HepG2 (cell line): Measurements from ENCODE around the gene PPP1R14D. TPM values are rescaled to one million over a fixed set of nuclear protein-coding genes. Genes with fewer than 3 reads are reported as not detected.

ENCODE experiments used
- ATAD3A ChIP-seq: sonication (generic); formaldehyde crosslinking; IDR thresholded peaks from 2 replicates; pipeline ENCODE4 v1.4.0; 2020; ENCODE audit warnings: missing genetic modification reagents
- HNF4G ChIP-seq, 2 experiments: sonication (generic) in 1 of 2; formaldehyde crosslinking in 1 of 2; IDR thresholded peaks; 2 replicates each; pipeline versions ENCODE4 v1.4.0 to v1.6.1; 2011 to 2020; ENCODE audit warnings: borderline replicate concordance in 2 of 2, low read depth in 2 of 2, mild to moderate bottlenecking in 2 of 2, low read length in 1 of 2, missing genetic modification reagents in 1 of 2, moderate library complexity in 1 of 2
- SALL1 ChIP-seq: sonication (generic); formaldehyde crosslinking; IDR thresholded peaks from 2 replicates; pipeline ENCODE4 v1.8.0; 2022; ENCODE audit warnings: mild to moderate bottlenecking, missing genetic modification reagents
- ZNF34 ChIP-seq: sonication (generic); formaldehyde crosslinking; IDR thresholded peaks from 2 replicates; pipeline ENCODE4 v1.4.0; 2020; ENCODE audit warnings: mild to moderate bottlenecking, missing genetic modification reagents, borderline replicate concordance
- ZNF510 ChIP-seq: sonication (generic); formaldehyde crosslinking; IDR thresholded peaks from 2 replicates; pipeline ENCODE4 v1.4.0; 2020; ENCODE audit warnings: low read depth, mild to moderate bottlenecking, missing genetic modification reagents
- polyA plus RNA-seq, 8 experiments: library from polyadenylated mRNA; depleted of rRNA in 3 of 8; stranded (reverse) in 7 of 8; unstranded in 1 of 8; fragments of >200 nt; fragmentation: Illumina TruSeq in 4 of 8; extraction: Trizol in 4 of 8; gene quantifications; 2 replicates each; pipeline versions ENCODE4 v1.2.1 to v1.2.3, GENCODE V29; 2011 to 2016; ENCODE audit warnings: low read depth in 4 of 8, missing spikeins in 1 of 8, mixed read lengths in 1 of 8; ENCODE audit not compliant: insufficient read depth in 1 of 8
- total RNA-seq, 5 experiments: library from RNA; depleted of rRNA; stranded (reverse); fragments of >200 nt; fragmentation: Illumina TruSeq; extraction: Trizol; gene quantifications; 2 replicates each; pipeline ENCODE4 v1.2.3, GENCODE V29; 2016; ENCODE audit warnings: low read depth in 1 of 5
- TF ChIP-seq, protein P1 (sequence below): sonication (generic); formaldehyde crosslinking; IDR thresholded peaks from 2 replicates; pipeline ENCODE4 v1.4.0; 2020; ENCODE audit warnings: mild to moderate bottlenecking, missing genetic modification reagents, borderline replicate concordance
- TF ChIP-seq, protein P2 (sequence below): sonication (generic); formaldehyde crosslinking; IDR thresholded peaks from 2 replicates; pipeline ENCODE4 v1.5.0; 2020; ENCODE audit warnings: mild to moderate bottlenecking, missing genetic modification reagents, moderate library complexity
- TF ChIP-seq, protein P3 (sequence below): sonication (generic); formaldehyde crosslinking; IDR thresholded peaks from 2 replicates; pipeline ENCODE4 v1.4.0; 2020; ENCODE audit warnings: missing genetic modification reagents
- TF ChIP-seq, protein P4 (sequence below): sonication (generic); formaldehyde crosslinking; IDR thresholded peaks from 2 replicates; pipeline ENCODE4 v1.9.0; 2021; ENCODE audit warnings: missing genetic modification reagents, borderline replicate concordance
- TF ChIP-seq, protein P5 (sequence below): sonication (generic); formaldehyde crosslinking; IDR thresholded peaks from 2 replicates; pipeline ENCODE4 v1.4.0; 2020; ENCODE audit warnings: missing genetic modification reagents
- TF ChIP-seq, protein P6 (sequence below): sonication (generic); formaldehyde crosslinking; IDR thresholded peaks from 2 replicates; pipeline ENCODE4 v1.4.0; 2020; ENCODE audit warnings: mild to moderate bottlenecking, missing genetic modification reagents

PPP1R14D gene
- total and polyA plus RNA-seq, 2 of the 13 experiments (the other 11 are each of a cell fraction or from before 2014, with no cell fraction given): 0.53 to 0.55 TPM

DNA sequence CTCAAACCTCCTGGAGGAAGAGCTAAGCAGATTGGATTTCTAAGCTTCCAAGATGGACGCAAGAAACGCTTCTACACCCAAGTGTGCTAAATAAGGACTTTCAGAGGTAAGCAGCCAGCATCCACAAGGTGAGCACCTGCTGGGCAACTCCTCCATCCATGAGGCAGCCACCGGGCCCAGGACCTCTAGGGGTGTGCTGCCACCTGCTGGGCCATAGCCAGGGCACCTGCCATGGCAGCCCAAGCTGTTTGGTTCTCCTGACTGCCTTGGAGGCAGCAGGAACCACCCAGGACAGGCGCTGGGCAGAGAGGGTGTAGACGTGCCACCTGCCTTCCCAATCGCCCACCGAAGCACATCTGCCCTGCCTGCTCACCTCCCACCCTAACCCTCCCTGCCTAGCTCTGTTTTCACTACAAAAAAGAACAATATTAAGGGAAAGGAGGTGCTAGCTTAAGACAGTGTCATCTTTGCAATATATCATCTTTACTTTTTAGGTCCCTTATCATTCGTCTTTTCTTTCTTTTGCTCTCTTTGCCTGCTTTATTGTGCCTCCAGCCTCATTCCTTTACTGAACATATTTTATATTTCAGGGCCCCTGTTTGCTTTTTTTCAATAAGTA lies 45.8 kb downstream of the PPP1R14D start (continued):
- TF ChIP-seq, protein P1, sequence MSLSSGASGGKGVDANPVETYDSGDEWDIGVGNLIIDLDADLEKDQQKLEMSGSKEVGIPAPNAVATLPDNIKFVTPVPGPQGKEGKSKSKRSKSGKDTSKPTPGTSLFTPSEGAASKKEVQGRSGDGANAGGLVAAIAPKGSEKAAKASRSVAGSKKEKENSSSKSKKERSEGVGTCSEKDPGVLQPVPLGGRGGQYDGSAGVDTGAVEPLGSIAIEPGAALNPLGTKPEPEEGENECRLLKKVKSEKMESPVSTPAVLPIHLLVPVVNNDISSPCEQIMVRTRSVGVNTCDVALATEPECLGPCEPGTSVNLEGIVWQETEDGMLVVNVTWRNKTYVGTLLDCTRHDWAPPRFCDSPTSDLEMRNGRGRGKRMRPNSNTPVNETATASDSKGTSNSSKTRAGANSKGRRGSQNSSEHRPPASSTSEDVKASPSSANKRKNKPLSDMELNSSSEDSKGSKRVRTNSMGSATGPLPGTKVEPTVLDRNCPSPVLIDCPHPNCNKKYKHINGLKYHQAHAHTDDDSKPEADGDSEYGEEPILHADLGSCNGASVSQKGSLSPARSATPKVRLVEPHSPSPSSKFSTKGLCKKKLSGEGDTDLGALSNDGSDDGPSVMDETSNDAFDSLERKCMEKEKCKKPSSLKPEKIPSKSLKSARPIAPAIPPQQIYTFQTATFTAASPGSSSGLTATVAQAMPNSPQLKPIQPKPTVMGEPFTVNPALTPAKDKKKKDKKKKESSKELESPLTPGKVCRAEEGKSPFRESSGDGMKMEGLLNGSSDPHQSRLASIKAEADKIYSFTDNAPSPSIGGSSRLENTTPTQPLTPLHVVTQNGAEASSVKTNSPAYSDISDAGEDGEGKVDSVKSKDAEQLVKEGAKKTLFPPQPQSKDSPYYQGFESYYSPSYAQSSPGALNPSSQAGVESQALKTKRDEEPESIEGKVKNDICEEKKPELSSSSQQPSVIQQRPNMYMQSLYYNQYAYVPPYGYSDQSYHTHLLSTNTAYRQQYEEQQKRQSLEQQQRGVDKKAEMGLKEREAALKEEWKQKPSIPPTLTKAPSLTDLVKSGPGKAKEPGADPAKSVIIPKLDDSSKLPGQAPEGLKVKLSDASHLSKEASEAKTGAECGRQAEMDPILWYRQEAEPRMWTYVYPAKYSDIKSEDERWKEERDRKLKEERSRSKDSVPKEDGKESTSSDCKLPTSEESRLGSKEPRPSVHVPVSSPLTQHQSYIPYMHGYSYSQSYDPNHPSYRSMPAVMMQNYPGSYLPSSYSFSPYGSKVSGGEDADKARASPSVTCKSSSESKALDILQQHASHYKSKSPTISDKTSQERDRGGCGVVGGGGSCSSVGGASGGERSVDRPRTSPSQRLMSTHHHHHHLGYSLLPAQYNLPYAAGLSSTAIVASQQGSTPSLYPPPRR (CRISPR knock-in tag): 0 out of 2 replicates have a peak, but pooled peaks have one; percentile 13
- TF ChIP-seq, protein P2, sequence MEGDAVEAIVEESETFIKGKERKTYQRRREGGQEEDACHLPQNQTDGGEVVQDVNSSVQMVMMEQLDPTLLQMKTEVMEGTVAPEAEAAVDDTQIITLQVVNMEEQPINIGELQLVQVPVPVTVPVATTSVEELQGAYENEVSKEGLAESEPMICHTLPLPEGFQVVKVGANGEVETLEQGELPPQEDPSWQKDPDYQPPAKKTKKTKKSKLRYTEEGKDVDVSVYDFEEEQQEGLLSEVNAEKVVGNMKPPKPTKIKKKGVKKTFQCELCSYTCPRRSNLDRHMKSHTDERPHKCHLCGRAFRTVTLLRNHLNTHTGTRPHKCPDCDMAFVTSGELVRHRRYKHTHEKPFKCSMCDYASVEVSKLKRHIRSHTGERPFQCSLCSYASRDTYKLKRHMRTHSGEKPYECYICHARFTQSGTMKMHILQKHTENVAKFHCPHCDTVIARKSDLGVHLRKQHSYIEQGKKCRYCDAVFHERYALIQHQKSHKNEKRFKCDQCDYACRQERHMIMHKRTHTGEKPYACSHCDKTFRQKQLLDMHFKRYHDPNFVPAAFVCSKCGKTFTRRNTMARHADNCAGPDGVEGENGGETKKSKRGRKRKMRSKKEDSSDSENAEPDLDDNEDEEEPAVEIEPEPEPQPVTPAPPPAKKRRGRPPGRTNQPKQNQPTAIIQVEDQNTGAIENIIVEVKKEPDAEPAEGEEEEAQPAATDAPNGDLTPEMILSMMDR: peak; percentile 98
- TF ChIP-seq, protein P3, sequence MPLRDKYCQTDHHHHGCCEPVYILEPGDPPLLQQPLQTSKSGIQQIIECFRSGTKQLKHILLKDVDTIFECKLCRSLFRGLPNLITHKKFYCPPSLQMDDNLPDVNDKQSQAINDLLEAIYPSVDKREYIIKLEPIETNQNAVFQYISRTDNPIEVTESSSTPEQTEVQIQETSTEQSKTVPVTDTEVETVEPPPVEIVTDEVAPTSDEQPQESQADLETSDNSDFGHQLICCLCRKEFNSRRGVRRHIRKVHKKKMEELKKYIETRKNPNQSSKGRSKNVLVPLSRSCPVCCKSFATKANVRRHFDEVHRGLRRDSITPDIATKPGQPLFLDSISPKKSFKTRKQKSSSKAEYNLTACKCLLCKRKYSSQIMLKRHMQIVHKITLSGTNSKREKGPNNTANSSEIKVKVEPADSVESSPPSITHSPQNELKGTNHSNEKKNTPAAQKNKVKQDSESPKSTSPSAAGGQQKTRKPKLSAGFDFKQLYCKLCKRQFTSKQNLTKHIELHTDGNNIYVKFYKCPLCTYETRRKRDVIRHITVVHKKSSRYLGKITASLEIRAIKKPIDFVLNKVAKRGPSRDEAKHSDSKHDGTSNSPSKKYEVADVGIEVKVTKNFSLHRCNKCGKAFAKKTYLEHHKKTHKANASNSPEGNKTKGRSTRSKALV: no peak
- TF ChIP-seq, protein P4, sequence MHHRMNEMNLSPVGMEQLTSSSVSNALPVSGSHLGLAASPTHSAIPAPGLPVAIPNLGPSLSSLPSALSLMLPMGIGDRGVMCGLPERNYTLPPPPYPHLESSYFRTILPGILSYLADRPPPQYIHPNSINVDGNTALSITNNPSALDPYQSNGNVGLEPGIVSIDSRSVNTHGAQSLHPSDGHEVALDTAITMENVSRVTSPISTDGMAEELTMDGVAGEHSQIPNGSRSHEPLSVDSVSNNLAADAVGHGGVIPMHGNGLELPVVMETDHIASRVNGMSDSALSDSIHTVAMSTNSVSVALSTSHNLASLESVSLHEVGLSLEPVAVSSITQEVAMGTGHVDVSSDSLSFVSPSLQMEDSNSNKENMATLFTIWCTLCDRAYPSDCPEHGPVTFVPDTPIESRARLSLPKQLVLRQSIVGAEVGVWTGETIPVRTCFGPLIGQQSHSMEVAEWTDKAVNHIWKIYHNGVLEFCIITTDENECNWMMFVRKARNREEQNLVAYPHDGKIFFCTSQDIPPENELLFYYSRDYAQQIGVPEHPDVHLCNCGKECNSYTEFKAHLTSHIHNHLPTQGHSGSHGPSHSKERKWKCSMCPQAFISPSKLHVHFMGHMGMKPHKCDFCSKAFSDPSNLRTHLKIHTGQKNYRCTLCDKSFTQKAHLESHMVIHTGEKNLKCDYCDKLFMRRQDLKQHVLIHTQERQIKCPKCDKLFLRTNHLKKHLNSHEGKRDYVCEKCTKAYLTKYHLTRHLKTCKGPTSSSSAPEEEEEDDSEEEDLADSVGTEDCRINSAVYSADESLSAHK (CRISPR knock-in tag): no peak
- TF ChIP-seq HNF4G (IDR thresholded peaks at IDR 0.05; ENCODE audit: borderline replicate concordance, low read depth, low read length): no peak
- no peak for TF ChIP-seq HNF4G (CRISPR knock-in tag; IDR thresholded peaks at IDR 0.05; ENCODE audit: borderline replicate concordance, low read depth)
- no peak for TF ChIP-seq ZNF34
- TF ChIP-seq, protein P5, sequence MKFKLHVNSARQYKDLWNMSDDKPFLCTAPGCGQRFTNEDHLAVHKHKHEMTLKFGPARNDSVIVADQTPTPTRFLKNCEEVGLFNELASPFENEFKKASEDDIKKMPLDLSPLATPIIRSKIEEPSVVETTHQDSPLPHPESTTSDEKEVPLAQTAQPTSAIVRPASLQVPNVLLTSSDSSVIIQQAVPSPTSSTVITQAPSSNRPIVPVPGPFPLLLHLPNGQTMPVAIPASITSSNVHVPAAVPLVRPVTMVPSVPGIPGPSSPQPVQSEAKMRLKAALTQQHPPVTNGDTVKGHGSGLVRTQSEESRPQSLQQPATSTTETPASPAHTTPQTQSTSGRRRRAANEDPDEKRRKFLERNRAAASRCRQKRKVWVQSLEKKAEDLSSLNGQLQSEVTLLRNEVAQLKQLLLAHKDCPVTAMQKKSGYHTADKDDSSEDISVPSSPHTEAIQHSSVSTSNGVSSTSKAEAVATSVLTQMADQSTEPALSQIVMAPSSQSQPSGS: peak; percentile 63; the same call in 1 of the 2 replicates
- TF ChIP-seq, protein P6, sequence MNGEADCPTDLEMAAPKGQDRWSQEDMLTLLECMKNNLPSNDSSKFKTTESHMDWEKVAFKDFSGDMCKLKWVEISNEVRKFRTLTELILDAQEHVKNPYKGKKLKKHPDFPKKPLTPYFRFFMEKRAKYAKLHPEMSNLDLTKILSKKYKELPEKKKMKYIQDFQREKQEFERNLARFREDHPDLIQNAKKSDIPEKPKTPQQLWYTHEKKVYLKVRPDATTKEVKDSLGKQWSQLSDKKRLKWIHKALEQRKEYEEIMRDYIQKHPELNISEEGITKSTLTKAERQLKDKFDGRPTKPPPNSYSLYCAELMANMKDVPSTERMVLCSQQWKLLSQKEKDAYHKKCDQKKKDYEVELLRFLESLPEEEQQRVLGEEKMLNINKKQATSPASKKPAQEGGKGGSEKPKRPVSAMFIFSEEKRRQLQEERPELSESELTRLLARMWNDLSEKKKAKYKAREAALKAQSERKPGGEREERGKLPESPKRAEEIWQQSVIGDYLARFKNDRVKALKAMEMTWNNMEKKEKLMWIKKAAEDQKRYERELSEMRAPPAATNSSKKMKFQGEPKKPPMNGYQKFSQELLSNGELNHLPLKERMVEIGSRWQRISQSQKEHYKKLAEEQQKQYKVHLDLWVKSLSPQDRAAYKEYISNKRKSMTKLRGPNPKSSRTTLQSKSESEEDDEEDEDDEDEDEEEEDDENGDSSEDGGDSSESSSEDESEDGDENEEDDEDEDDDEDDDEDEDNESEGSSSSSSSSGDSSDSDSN (CRISPR knock-in tag): no peak
- TF ChIP-seq ATAD3A: no peak
- TF ChIP-seq SALL1 (CRISPR knock-in tag): peak; percentile 57; the same call in 1 of the 2 replicates
- no peak for TF ChIP-seq ZNF510
